Renal cortex interstitium (tissue), 11 donors: ENCODE measurements around the gene TRPC1. TPM values are rescaled to one million over a fixed set of nuclear protein-coding genes. Genes with fewer than 3 reads are reported as not detected.
"Not testable (repeated sequence)": the region's sequence is repeated elsewhere in the genome, so short reads cannot be mapped to it uniquely, and the experiment has no call there.

Experiments
- DNase-seq, 11 donors: peaks; one replicate each; pipeline ENCODE4 v3.0.0-alpha.2; 2013; ENCODE audit warnings: low read depth in 9 of 11, low spot score in 4 of 11; ENCODE audit errors: extremely low read depth in 1 of 11
- polyA plus RNA-seq, 3 donors: library from polyadenylated mRNA; unstranded; fragments of 120-200 nt; gene quantifications; one replicate each; pipeline ENCODE4 v1.2.1, GENCODE V29; 2013; ENCODE audit not compliant: insufficient read length in 3 of 3

TRPC1 gene
- polyA plus RNA-seq, 3 donors: 8.7 to 13.3 (median 12.3) TPM

DNA sequence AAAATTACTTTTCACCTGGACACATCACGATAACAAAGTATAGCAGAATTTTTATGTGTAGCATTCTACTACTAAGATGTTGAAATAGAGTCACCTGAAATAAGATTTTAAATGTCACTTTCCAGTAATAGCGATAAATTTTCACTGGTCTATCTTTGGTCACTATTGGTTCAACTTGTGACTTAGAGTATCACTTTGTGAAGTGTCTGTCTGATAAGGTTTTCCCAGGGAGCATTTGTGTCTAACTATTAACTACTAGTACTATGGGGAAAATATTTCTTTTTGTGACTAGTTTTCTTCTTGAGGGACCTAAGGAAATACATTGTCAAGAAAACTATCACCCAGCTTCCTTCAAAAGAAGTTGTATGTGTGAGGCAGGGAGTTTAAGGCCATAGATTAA lies 11.0 kb downstream of the TRPC1 start:
- DNase-seq: no peak

DNA sequence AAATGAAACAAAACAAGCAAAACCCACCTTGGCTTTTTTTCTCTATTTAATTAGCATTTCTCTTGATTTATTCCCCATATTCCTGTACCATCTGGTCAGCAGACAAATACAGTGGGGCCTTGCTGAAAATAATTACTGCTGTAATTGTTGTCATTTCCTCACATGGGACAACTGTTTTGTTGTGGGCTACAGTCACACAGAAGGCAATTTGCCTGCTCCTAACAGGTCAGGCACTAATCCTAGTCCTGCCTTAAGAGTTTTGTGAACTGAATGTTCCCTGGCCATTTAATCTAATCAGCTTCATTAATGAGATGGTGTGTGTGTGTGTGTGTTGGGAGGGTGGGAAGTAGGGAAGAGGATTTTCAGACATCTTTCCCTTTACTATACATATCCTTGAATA lies 11.6 kb downstream of the TRPC1 start:
- no peak for DNase-seq

DNA sequence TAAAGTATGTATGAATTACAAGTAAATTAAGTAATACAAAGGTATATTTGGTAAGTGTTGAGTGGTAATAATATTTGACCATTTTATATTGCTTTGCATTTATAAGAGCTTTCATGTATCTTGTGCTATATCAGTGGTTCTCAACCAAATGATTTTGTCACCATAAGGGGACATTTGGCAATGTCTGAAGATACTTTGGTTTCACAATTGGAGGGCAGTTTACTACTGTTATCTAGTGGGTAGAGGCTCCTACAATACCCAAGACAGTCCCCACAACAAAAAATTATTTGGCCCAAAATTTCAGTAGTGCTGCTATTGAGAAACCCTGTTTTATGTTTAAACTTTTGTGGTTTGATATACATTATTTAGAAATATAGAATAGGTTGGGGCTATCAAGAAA lies 14.6 kb downstream of the TRPC1 start:
- no peak for DNase-seq

DNA sequence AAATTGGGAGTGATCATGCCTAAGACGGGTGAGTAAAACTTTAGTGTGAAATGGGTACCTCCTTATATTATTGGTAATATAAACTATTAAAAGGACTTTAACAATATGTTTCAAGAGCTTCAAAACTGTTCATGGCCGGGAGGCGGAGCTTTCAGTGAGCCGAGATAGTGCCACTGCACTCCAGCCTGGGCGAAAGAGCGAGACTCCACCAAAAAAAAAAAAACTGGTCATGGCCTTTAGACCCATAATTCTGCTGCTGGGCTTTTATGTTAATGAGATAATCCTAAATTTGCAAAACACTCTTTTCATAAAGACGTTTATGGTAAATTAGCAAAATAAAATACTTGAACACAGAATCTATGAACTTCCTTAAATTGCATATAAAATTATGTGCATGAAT lies 22.8 kb downstream of the TRPC1 start:
- no peak for DNase-seq

DNA sequence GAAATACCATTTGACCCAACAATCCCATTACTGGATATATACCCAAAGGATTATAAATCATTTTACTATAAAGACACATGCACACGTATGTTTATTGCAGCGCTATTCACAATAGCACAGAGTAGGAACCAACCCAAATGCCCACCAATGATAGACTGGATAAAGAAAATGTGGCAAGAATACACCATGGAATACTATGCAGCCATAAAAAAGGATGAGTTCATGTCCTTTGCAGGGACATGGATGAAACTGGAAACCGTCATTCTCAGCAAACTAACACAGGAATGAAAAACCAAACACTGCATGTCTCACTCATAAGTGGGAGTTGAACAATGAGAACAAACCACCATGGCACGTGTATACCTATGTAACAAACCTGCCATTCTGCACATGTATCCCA lies 26.7 kb downstream of the TRPC1 start:
- not testable (repeated sequence) for DNase-seq

DNA sequence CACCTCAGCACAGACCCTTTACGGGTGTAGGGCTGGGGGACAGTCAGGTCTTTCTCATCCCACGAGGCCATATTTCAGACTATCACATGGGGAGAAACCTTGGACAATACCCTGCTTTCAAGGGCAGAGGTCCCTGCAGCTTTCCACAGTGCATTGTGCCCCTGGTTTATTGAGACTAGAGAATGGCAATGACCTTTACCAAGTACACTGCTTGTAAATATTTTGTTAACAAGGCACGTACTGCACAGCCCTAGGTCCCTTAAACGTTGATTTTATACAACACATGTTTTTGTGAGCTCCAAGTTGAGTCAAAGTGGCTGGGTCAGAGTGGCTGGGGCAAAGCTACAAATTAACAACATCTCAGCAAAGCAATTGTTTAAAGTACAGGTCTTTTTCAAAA lies 28.8 kb downstream of the TRPC1 start:
- not testable (repeated sequence) for DNase-seq

DNA sequence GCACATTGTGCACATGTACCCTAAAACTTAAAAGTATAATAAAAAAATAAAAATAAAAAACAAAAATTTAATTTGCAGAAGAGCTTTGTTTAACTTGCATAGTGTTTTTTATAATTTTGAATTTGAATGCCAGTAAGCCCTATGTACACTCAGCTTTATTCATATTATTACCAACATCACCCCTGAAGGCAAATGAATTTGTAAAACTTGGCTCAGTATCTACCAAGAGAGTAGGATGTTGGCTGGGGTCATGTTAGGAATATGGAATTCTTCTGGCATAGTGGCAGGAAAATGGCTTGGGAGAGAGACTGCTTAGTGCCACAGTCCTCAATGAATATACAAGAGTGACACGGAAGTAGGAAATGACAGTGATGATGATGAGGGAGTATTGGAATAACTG lies 30.7 kb downstream of the TRPC1 start:
- no peak for DNase-seq

DNA sequence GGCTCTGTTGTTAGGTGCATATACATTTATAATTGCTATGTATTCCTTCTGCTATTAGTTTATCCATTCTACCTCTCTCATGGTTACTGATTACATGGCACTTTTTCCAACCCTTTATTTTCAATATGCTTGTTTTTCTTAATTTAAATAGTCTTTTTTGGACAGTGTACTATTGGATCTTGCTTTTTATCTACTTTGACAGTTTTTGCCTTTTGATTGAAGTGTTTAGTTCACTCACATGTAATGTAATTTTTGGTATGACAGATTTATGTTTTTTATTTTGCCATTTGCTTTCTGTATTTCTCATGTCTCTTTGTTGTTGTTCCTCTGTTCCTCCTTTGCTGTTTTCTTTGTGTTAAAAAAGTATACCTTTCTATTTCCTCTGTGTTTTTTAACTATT lies 44.5 kb downstream of the TRPC1 start:
- DNase-seq: no peak

DNA sequence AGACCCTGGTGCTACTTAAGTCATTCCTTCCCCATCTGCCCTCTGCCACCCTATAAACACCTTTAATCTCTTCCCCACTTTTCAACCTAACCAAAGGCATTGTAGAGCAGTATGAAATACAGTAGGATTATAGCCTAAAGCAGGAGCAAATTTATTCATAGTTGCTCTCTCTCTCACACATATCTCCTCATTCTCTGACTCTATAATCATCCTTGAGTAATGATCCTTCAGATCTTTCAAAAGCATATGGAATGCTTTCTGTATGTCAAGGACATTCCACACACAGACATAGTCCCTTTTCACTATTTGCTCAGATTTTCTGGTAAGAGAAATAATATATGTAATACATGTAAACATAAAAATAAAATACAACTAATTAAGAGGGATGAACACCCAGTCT lies 54.1 kb downstream of the TRPC1 start:
- DNase-seq: no peak

DNA sequence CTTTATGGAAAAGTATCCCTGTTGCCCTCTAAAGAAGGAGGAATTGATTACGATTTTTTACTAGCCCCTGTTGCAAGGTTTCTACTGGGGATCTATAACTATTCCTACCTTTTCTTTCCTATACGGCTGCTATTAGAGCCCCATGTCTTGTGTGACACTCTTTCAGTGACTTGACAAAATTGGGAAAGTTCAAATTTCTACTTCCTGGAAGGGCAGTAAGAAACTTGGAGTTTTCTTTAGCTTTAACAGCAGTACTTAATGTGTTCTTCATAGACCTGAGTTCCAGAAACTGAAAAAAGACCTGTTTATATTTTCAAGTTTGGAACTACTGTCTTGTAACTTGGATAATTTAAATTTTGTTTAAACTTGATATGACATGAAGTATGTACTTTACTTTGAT lies 54.7 kb downstream of the TRPC1 start:
- DNase-seq: no peak

DNA sequence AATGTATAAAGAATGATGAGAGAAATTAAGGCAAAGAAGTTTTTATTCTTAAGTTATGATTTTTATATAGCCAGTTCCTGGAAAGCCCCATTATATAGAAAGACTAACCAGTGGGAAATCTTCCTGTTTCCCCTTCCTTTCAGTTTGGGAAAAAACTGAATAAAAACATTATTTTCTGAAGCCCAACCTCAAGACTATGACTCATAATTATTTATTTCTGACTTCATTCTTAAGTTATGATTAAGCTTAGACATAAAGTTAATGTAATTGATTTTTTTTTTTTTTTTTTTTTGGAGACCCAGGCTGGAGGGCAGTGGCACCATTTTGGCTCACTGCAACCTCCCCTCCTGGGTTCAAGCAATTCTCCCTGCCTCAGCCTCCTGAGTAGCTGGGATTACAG lies 55.8 kb downstream of the TRPC1 start:
- no peak for DNase-seq

DNA sequence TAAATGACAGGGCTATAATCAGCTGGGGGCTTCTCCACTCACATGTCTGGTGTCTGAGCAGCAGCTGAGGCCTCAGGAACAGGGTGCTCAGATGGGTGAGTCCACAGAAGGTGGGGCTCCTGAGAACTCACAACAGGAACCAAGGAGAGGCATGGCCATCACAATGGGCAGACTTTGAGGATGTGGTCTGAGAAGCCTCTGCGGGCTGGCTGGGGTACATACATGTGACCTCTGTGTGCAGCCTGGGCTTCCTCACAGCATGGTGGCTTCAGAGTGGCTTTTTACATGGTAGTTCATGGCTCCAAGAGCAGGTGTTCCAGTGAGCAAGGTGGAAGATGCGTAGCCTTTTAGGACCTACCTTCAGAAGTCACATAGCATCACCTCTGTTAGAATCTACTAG lies 58.8 kb downstream of the TRPC1 start:
- no peak for DNase-seq

DNA sequence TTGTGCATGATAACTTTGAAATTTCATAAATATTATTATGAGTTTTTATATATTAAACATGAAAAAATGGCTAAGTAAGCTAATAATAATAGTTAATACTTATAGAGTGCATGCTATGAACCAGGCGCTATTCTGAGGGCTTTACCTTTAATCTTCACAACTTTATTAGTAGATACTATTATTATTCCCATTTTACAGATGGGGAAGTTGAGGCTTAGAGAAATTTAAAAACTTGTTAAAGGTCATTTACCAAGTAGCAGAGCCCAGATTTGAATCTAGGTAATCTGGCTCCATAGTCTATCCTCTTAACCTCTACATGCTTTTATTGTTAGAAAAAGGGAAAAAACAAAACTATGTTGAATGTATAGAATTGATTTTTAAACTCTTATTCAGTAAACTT lies 60.4 kb downstream of the TRPC1 start:
- DNase-seq: no peak

DNA sequence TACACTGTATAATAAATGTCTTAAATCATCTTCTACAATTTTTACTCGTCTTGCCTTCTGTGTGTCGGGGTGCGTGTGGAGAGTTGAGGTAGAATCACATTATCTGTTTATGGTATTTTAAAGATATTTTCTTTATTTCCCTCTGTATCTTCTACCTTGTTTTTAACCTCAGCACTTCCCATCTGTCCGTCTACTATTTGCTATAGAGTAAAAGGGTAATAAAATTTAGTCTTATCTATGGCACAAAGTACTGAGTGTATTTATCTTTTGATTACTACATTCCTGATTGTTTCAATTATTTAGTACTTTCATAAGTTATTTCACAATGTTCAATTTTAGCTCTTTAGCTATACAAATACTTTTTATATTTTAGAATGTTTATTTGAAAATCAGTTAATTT lies 62.2 kb downstream of the TRPC1 start:
- no peak for DNase-seq

DNA sequence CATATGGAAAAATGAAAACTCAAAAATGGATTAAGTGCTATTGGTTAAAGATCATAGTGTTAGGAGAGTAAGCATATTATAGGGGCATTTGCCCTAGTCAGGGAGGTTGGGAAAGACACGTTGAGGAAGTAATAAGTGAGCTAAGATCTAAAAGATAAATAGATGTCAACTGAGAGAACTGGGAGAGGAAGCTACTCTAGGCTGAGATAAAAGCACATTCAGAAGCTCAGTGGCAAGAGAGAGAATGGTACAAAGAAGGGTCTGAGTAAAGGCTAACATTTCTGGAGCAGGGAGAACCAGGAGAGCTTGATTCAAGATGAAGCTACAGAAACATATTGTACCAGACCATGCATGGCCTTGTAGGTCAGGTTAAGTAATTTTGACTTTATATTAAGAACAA lies 63.9 kb downstream of the TRPC1 start:
- DNase-seq: no peak

DNA sequence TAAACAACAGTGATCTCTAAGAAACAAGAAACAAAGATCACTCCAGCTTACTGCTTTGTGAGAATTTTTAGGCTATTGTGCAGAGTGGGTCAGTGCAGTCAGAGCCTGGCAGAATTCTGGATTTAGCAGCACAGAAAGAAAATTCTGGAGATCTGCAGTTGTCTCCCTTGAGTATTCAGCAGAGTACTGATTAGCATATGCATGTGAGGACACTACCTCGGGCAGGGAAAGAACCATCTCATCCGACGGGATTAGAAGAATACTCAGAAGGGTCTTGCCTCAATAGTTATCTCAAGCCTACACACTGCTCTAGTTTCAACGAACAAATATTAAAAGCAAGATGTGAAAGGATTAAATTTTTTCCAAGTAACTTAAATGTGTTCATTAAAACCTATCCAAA lies 70.7 kb downstream of the TRPC1 start:
- no peak for DNase-seq

DNA sequence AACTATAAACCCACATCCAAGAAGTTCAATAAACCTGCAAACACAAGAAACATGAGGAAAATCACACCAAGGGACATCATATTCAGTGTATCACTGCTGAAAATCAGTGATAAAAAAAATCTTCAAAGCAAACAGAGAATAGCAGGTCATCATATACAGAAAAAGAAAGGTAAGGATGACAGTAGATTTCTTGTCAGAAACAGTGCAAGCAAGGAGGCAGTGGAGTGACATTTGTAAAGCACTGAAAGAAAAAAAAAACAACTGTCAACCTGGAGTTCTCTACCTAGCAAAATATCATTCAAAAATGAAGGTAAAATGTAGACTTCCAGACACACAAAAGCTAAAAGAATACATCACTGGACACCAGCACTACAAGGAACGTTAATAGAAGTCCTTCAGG lies 71.5 kb downstream of the TRPC1 start:
- DNase-seq: no peak

DNA sequence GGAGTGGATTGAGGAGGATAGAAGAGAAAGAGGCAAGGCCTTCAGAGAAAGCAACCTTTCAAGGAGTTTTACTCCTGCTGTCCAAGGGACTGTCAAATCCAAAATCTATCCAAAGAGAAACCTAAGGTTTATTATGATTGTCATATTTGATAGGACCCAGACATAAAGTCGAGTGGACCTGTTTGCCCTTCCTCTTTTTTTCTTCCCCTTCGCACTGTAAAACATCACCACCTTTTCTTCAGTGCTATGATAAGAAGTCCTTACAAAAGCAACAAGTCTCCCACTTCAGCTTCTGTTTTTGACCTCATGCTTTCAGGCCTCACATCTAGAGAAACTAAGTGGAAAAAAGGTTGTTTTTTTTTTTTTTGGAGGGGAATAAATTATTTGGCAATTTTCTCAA lies 73.0 kb downstream of the TRPC1 start:
- no peak for DNase-seq

DNA sequence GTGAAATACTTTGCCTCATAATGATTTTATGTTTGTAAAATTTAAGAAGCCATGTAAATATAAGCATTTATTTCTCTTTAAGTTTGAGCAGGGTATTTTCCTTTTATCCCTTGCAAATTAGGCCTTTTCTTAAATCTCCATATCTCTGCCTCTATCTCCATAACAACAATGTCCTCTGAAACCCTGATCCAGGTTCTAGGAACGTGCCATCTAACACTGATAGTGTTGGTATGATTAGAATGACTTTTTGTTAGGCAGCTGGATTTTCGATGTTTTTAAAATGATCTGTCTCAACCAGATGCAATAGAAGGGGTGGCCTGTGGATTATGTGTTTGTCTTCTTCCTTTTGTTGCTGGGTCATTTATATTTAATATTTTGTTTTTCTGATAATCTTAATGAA lies 77.9 kb downstream of the TRPC1 start:
- DNase-seq: no peak

DNA sequence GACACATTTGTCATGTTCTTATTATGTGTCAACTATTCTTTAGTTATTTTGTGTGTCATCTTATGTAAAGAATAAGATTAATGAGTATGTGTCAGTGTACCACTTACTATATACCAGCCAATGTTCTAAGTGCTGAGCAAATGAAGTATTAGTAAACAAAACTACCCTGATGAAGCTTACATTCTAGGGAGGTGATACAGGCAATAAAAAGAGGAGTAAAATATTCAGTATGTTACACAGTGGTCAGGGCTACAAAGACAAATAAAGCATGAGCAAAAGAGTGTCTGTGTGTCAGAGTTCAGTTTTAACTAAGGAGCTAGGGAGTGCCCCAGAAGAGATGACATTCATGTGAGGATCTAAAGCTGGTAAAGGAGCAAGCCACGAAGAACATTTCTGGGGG lies 79.1 kb downstream of the TRPC1 start:
- DNase-seq: no peak

DNA sequence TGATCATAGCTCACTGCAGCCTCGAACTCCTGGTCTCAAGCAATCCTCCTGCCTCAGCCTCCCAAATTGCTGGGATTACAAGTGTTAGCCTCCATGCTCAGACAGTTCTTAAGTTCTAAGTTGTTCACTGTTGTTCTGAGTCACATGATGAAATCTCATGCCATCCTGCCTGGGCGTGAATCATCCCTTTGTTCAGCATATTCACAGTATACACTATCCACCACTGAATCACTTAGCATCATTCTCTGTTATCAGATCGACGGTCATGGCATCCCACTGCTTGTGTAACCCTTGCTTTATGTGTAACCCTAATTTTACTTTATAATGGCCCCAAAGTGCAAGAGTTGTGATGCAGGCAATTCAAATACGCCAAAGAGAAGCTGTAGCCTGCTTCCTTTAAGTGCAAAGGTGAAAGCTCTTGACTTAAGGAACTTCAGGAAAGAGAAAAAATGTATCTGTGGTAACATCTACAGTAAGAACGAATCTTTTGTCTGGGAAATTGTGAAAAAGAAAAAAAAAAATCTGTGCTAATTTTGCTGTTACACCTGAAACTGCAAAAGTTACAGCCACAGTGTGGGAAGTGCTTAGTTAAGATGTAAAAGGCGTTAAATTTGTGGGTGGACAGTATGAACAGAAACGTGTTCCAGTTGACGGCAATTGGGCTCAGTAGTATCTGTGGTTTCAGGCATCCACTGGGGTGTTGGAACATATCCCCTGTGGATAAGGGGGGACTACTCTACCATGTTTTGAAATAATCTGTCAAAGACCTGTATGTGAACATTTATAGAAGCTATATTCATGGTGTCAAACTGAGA lies 84.5 kb downstream of the TRPC1 start:
- DNase-seq: no peak
